Measurements from ENCODE around the gene ITGBL1. TPM values are rescaled to one million over a fixed set of nuclear protein-coding genes. Genes with fewer than 3 reads are reported as not detected.

Gene ITGBL1
- total RNA-seq, 1 donor from 2014 or later: 9.5 TPM

DNA sequence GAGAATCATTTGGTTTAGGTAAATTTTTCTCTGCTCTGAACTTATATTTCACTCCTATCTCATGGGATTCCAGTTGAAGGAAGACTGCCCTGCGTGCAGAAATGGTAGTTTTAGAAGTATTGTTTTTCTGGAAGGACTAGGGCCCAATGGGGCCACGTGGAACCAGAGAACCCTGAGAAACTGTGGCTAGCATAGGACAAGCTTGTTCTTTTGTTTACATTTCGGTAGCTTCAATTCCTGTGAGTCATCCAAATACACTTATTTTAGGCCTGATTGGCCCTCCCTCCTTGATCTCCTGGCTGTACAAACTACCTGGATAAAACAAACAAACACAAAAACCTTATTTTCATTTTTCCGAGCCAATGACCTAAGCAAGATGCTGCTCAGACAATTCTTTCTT lies 124.0 kb downstream of the ITGBL1 start:
- Histone ChIP-seq H3K27me3 (ENCODE audit: low read depth) (no peaks in the 10 kb centered on the region), H3K27ac (no peak overlapping the region), H3K4me3 (no peak overlapping the region), H3K9me3 (no peaks in the 10 kb centered on the region), H3K4me1 (no peaks in the 10 kb centered on the region), H3K36me3 (no peaks in the 10 kb centered on the region)
- no peak for DNase-seq
- intact Hi-C loops (cut with DNase I): no loop called here
- TF ChIP-seq, protein P1, sequence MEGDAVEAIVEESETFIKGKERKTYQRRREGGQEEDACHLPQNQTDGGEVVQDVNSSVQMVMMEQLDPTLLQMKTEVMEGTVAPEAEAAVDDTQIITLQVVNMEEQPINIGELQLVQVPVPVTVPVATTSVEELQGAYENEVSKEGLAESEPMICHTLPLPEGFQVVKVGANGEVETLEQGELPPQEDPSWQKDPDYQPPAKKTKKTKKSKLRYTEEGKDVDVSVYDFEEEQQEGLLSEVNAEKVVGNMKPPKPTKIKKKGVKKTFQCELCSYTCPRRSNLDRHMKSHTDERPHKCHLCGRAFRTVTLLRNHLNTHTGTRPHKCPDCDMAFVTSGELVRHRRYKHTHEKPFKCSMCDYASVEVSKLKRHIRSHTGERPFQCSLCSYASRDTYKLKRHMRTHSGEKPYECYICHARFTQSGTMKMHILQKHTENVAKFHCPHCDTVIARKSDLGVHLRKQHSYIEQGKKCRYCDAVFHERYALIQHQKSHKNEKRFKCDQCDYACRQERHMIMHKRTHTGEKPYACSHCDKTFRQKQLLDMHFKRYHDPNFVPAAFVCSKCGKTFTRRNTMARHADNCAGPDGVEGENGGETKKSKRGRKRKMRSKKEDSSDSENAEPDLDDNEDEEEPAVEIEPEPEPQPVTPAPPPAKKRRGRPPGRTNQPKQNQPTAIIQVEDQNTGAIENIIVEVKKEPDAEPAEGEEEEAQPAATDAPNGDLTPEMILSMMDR (IDR thresholded peaks at IDR 0.05): no peak
- ATAC-seq: no peak

- no peaks in the 10 kb centered on the region for H3K4me1 ChIP-seq
- TF ChIP-seq, protein P1 (IDR thresholded peaks at IDR 0.05): no peak
These were observed 124.5 kb downstream of the ITGBL1 start for GRCh38 chr13:101576977-101577376.

DNA sequence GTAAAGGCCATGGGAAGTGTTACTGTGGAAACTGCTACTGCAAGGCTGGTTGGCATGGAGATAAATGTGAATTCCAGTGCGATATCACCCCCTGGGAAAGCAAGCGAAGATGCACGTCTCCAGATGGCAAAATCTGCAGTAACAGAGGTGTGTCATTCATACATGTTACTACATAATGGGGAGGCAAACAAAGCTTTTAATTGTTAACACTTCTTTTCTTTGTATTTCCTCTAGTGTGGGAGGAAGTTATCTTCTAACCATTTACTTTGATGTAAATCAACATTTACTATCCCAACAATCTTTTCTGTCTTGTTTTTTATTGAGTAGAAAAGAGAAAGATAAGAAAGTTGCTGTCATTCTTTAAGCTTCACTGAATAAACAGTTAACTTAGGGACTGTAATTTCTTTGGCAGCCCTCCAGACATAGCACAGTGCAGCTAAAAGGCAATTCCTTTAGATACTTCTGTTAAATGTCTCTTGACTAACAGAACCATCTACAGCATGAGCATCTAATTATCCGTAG lies 126.9 kb downstream of the ITGBL1 start:
- Histone ChIP-seq H3K27ac (no peak overlapping the region), H3K4me3 (no peak overlapping the region), H3K27me3 (ENCODE audit: low read depth) (no peaks in the 10 kb centered on the region), H3K36me3 (no peaks in the 10 kb centered on the region), H3K9me3 (no peaks in the 10 kb centered on the region), H3K4me1 (no peaks in the 10 kb centered on the region)
- intact Hi-C loops (cut with DNase I): no loop called here
- no peak for ATAC-seq
- TF ChIP-seq, protein P1 (IDR thresholded peaks at IDR 0.05): no peak
- no peak for DNase-seq

More at GRCh38 chr13:101576977-101577376, 124.5 kb downstream of the ITGBL1 start:
- no peak for DNase-seq
- intact Hi-C loops (cut with DNase I): no loop called here
- H3K27ac ChIP-seq: no peak overlapping the region
- H3K36me3 ChIP-seq: no peaks in the 10 kb centered on the region
- no peak overlapping the region for H3K4me3 ChIP-seq
- no peak for ATAC-seq
- H3K9me3 ChIP-seq: no peaks in the 10 kb centered on the region
- H3K27me3 ChIP-seq (ENCODE audit: low read depth): no peaks in the 10 kb centered on the region

DNA sequence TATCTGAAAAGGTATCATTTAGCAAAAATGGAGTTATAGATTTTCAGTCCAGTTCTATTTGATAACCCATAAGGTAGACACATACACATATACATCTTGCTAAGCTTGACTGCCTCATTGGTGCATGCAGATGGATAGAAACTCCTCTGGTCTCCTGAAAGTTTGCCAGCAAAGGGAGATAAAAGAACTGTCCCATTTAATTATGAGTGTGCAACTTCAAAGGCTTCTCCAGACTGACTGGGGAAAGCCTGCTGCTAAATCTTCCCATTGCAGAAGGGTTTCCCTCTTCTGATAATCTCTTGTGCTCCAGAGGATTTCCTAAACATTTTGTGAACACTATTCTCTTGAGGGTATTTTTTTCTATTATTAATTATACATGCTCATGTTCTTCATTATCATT lies 131.9 kb downstream of the ITGBL1 start:
- intact Hi-C loops (cut with DNase I): no loop called here
- TF ChIP-seq, protein P1 (IDR thresholded peaks at IDR 0.05): no peak
- Histone ChIP-seq H3K36me3 (no peaks in the 10 kb centered on the region), H3K27ac (no peak overlapping the region), H3K9me3 (no peaks in the 10 kb centered on the region), H3K4me1 (no peaks in the 10 kb centered on the region), H3K27me3 (ENCODE audit: low read depth) (no peaks in the 10 kb centered on the region), H3K4me3 (no peak overlapping the region)
- no peak for ATAC-seq
- DNase-seq: no peak

DNA sequence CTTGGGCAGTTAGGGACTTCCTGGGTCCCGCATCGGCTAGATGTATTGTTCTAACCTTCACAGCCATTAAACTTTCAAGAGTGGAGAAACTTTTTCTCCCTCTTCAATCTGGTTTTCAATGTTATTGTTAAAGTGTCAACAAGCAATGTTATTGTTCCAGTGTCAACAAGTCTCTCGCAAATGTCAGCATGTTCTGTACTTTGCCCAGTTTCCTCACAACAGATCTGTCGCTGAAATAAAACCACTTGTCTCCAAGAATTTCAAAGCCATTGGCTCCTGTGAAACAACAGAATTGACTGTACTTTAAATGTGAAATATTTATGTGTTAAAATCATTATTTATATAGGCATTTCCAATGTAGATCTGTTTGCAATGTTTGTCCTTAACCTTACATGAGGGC lies 138.0 kb downstream of the ITGBL1 start:
- Histone ChIP-seq H3K27me3 (ENCODE audit: low read depth) (no peaks in the 10 kb centered on the region), H3K9me3 (no peaks in the 10 kb centered on the region), H3K4me3 (no peak overlapping the region), H3K27ac (no peak overlapping the region), H3K36me3 (no peaks in the 10 kb centered on the region), H3K4me1 (no peaks in the 10 kb centered on the region)
- no peak for DNase-seq
- ATAC-seq: no peak
- intact Hi-C loops (cut with DNase I): no loop called here
- TF ChIP-seq, protein P1 (IDR thresholded peaks at IDR 0.05): no peak

GRCh38 chr13:101594936-101595335 lies 142.5 kb downstream of the ITGBL1 start:
- no peak for ATAC-seq
- Histone ChIP-seq H3K4me1 (no peaks in the 10 kb centered on the region), H3K27ac (no peak overlapping the region), H3K27me3 (ENCODE audit: low read depth) (no peaks in the 10 kb centered on the region), H3K9me3 (no peaks in the 10 kb centered on the region), H3K36me3 (no peaks in the 10 kb centered on the region), H3K4me3 (no peak overlapping the region)
- no peak for DNase-seq
- TF ChIP-seq, protein P1 (IDR thresholded peaks at IDR 0.05): no peak
- intact Hi-C loops (cut with DNase I): no loop called here
